Caco-2 (cell line): ENCODE results near the gene TTC7B. TPM values are rescaled to one million over a fixed set of nuclear protein-coding genes. Genes with fewer than 3 reads are reported as not detected.

ENCODE experiments used
- BruUV-seq: library from RNA; stranded (reverse); fragments of 400-500 nt; replicated peaks from 2 replicates; lab custom pipeline; 2021; lab: Mats Ljungman, UMichigan
- CTCF ChIA-PET: fragments of 300-600 bp; sonication (Branson Sonifier 250); formaldehyde crosslinking; loops from one replicate; lab custom pipeline; 2022; ENCODE audit warnings: antibody characterized with exemption; lab: Charles Lee
- POLR2A ChIA-PET: fragments of 300-600 bp; sonication (Branson Sonifier 250); formaldehyde crosslinking; loops from one replicate; lab custom pipeline; 2022; ENCODE audit warnings: antibody characterized with exemption; lab: Charles Lee
- DNase-seq, 2 experiments: peaks; one replicate each; pipeline versions ENCODE4 v3.0.0 to v3.0.0-alpha.2; 2020 to 2022
- H3K27me3 ChIP-seq: replicated peaks from 2 replicates; pipeline ENCODE4 v1.6.0; 2011; ENCODE audit warnings: low read length; ENCODE audit not compliant: control insufficient read depth, insufficient read depth
- H3K36me3 ChIP-seq: 2 replicates; pipeline ENCODE4 v1.5.1; 2011; ENCODE audit warnings: low read length; ENCODE audit not compliant: control insufficient read depth, insufficient read depth
- H3K4me1 ChIP-seq: fragments of 250-450 bp; sonication (Bioruptor Pico); 2 replicates; pipeline ENCODE4 v1.5.1; 2020; ENCODE audit warnings: mild to moderate bottlenecking
- H3K4me3 ChIP-seq: 2 replicates; pipeline ENCODE4 v1.5.1; 2011; ENCODE audit warnings: low read depth, mild to moderate bottlenecking, control low read depth, low read length
- H3K9me3 ChIP-seq: fragments of 250-450 bp; sonication (Bioruptor Pico); 2 replicates; pipeline ENCODE4 v1.5.1; 2020; ENCODE audit warnings: mild to moderate bottlenecking, moderate library complexity
- H3K27ac Mint-ChIP-seq: one replicate; pipeline ENCODE4 v1.8.0; 2022; ENCODE audit warnings: mixed read lengths; ENCODE audit not compliant: unreplicated experiment
- H3K27me3 Mint-ChIP-seq: one replicate; pipeline ENCODE4 v1.8.0; 2022; ENCODE audit warnings: mixed read lengths; ENCODE audit not compliant: insufficient read depth, unreplicated experiment
- H3K36me3 Mint-ChIP-seq: one replicate; pipeline ENCODE4 v1.8.0; 2022; ENCODE audit warnings: mild to moderate bottlenecking, mixed read lengths; ENCODE audit not compliant: insufficient read depth, unreplicated experiment
- H3K4me1 Mint-ChIP-seq: one replicate; pipeline ENCODE4 v1.8.0; 2022; ENCODE audit warnings: low read depth, mixed read lengths; ENCODE audit not compliant: unreplicated experiment
- H3K4me3 Mint-ChIP-seq: one replicate; pipeline ENCODE4 v1.8.0; 2022; ENCODE audit warnings: mild to moderate bottlenecking, moderate library complexity, mixed read lengths; ENCODE audit not compliant: unreplicated experiment
- H3K9me3 Mint-ChIP-seq: one replicate; pipeline ENCODE4 v1.8.0; 2022; ENCODE audit warnings: mixed read lengths; ENCODE audit not compliant: unreplicated experiment
- CTCF ChIP-seq, 2 experiments: fragments of 200-600 bp in 1 of 2; IDR thresholded peaks; 1 replicate in 1 of 2; 2 replicates in 1 of 2; pipeline versions ENCODE4 v1.5.1 to v1.8.0; 2011 to 2022; ENCODE audit warnings: antibody characterized with exemption in 1 of 2, control low read depth in 1 of 2, inconsistent platforms in 1 of 2, low read depth in 1 of 2, low read length in 1 of 2, mild to moderate bottlenecking in 1 of 2, moderate library complexity in 1 of 2; ENCODE audit not compliant: insufficient read depth in 1 of 2, severe bottlenecking in 1 of 2, unreplicated experiment in 1 of 2
- intact Hi-C: fragments of 100-400 bp; cut with micrococcal nuclease; formaldehyde crosslinking; loops from one replicate; pipeline ENCODE4 v1.10.0; 2022; ENCODE audit not compliant: unreplicated experiment
- total RNA-seq: library from RNA; stranded (reverse); gene quantifications from 2 replicates; pipeline ENCODE4 v1.2.3, GENCODE V29; 2022

Gene TTC7B
- total RNA-seq, 1 experiment from 2014 or later, result 28.5 TPM

GRCh38 chr14:90810806-90811205 is 5.4 kb downstream of the TTC7B start:
- intact Hi-C loops, result no loop called here
- Mint-ChIP-seq H3K36me3 (no peaks in the 10 kb centered on the region), H3K4me1 (peaks cover 13% of the 10 kb centered on the region), H3K9me3 (no peaks in the 10 kb centered on the region), H3K27ac (no peak overlapping the region), H3K4me3 (no peak overlapping the region), H3K27me3 (no peaks in the 10 kb centered on the region)
- ChIA-PET CTCF (no interaction called here), POLR2A (no interaction called here)
- TF ChIP-seq CTCF (IDR thresholded peaks at IDR 0.05; ENCODE audit: insufficient read depth in 1 of 2, low read depth in 1 of 2, low read length in 1 of 2, severe bottlenecking in 1 of 2, unreplicated experiment in 1 of 2), result no peak
- H3K27me3 ChIP-seq, result no peaks in the 10 kb centered on the region
- H3K4me1 ChIP-seq, result peaks cover 6% of the 10 kb centered on the region; the same call in 1 of the 2 replicates
- H3K36me3 ChIP-seq, result no peaks in the 10 kb centered on the region
- no TSS peak for BruUV-seq
- DNase-seq, result no peak
- H3K4me3 ChIP-seq, result no peak overlapping the region
- no peaks in the 10 kb centered on the region for H3K9me3 ChIP-seq

- no peak overlapping the region for H3K27ac Mint-ChIP-seq
- intact Hi-C loops, result no loop called here
- H3K27me3 Mint-ChIP-seq, result no peaks in the 10 kb centered on the region
Measured at GRCh38 chr14:90809530-90810312, 6.5 kb downstream of the TTC7B start.

More at GRCh38 chr14:90809530-90810312, 6.5 kb downstream of the TTC7B start:
- peaks cover 6% of the 10 kb centered on the region for H3K4me1 Mint-ChIP-seq
- ChIA-PET CTCF (no interaction called here), POLR2A (no interaction called here)
- H3K27me3 ChIP-seq, result no peaks in the 10 kb centered on the region
- no peaks in the 10 kb centered on the region for H3K9me3 ChIP-seq
- no peak for TF ChIP-seq CTCF (IDR thresholded peaks at IDR 0.05; ENCODE audit: insufficient read depth in 1 of 2, low read depth in 1 of 2, low read length in 1 of 2, severe bottlenecking in 1 of 2, unreplicated experiment in 1 of 2)
- no peaks in the 10 kb centered on the region for H3K4me1 ChIP-seq
- no TSS peak for BruUV-seq
- DNase-seq, result no peak
- H3K9me3 Mint-ChIP-seq, result no peaks in the 10 kb centered on the region
- H3K4me3 ChIP-seq, result no peak overlapping the region
- H3K4me3 Mint-ChIP-seq, result no peak overlapping the region
- no peaks in the 10 kb centered on the region for H3K36me3 ChIP-seq
- H3K36me3 Mint-ChIP-seq, result no peaks in the 10 kb centered on the region
